GM12878 (cell line): ENCODE measurements around the gene RDH16. TPM values are rescaled to one million over a fixed set of nuclear protein-coding genes. Genes with fewer than 3 reads are reported as not detected.

ENCODE experiments used
- ATAC-seq: fragments of 200-7000 bp; cut with Tn5 transposase; 3 replicates; pipeline ENCODE4 v1.9.1; 2020; ENCODE audit warnings: mild to moderate bottlenecking, moderate library complexity
- BruUV-seq: library from RNA; stranded (reverse); fragments of 400-500 nt; replicated peaks from 2 replicates; lab custom pipeline; 2021; lab: Mats Ljungman, UMichigan
- CTCF ChIA-PET: fragments of 300-600 bp; sonication (Branson Sonifier 250); formaldehyde crosslinking; extraction: SDS; loops from one replicate; lab custom pipeline; 2021; ENCODE audit warnings: inconsistent platforms; lab: Yijun Ruan, JAX
- POLR2A ChIA-PET: fragments of 350-600 bp; formaldehyde crosslinking; extraction: SDS; loops from one replicate; lab custom pipeline; 2021; ENCODE audit warnings: inconsistent platforms; lab: Charles Lee
- RAD21 ChIA-PET: fragments of 300-600 bp; sonication (Branson Sonifier 250); formaldehyde crosslinking; loops from one replicate; lab custom pipeline; 2023; ENCODE audit warnings: antibody characterized with exemption; ENCODE audit not compliant: unreplicated experiment; lab: Charles Lee
- SMC1A ChIA-PET: fragments of 300-600 bp; sonication (Branson Sonifier 250); formaldehyde crosslinking; loops from one replicate; lab custom pipeline; 2023; ENCODE audit not compliant: unreplicated experiment, uncharacterized antibody; lab: Charles Lee
- DNase-seq: peaks from one replicate; pipeline ENCODE4 v3.0.0-alpha.2; 2011; ENCODE audit warnings: low read depth, low spot score
- FAIRE-seq: peaks from 3 replicates; lab custom pipeline; 2011; peaks lifted over from hg19 to GRCh38; lab: Jason Lieb, UNC
- H2AFZ ChIP-seq: 2 replicates; pipeline ENCODE4 v1.6.0; 2011; ENCODE audit warnings: low read depth, low read length, control low read depth; ENCODE audit not compliant: control insufficient read depth
- H3K27ac ChIP-seq: 2 replicates; pipeline ENCODE4 v1.5.1; 2011; ENCODE audit warnings: control low read depth; ENCODE audit not compliant: control insufficient read depth, insufficient read depth
- H3K27me3 ChIP-seq, 2 experiments: replicated peaks in 1 of 2; 2 replicates each; pipeline versions ENCODE4 v1.6.0 to v1.6.1; 2011; ENCODE audit warnings: low read length in 1 of 2; ENCODE audit not compliant: control insufficient read depth in 2 of 2, insufficient read depth in 2 of 2
- H3K36me3 ChIP-seq, 2 experiments: 2 replicates each; pipeline ENCODE4 v1.5.1; 2011; ENCODE audit warnings: low read length in 1 of 2; ENCODE audit not compliant: control insufficient read depth in 2 of 2, insufficient read depth in 2 of 2
- H3K4me1 ChIP-seq: 2 replicates; pipeline ENCODE4 v1.6.1; 2011; ENCODE audit warnings: mild to moderate bottlenecking, low read length, moderate library complexity, mixed read lengths; ENCODE audit not compliant: control insufficient read depth, insufficient read depth
- H3K4me2 ChIP-seq: 2 replicates; pipeline ENCODE4 v1.6.0; 2011; ENCODE audit warnings: control low read depth; ENCODE audit not compliant: control insufficient read depth, insufficient read depth
- H3K4me3 ChIP-seq: fragments of 200-600 bp; sonication (generic); 2 replicates; pipeline ENCODE4 v1.5.1; 2016
- H3K79me2 ChIP-seq: 2 replicates; pipeline ENCODE4 v1.6.0; 2011; ENCODE audit warnings: low read length; ENCODE audit not compliant: control insufficient read depth, insufficient read depth
- H3K9ac ChIP-seq: 2 replicates; pipeline ENCODE4 v1.8.0; 2011; ENCODE audit warnings: low read length, control low read depth, mixed read lengths; ENCODE audit not compliant: control insufficient read depth, insufficient read depth
- H3K9me3 ChIP-seq: replicated peaks from 3 replicates; pipeline ENCODE4 v1.5.1; 2011; ENCODE audit warnings: mild to moderate bottlenecking, low read length; ENCODE audit not compliant: control insufficient read depth, insufficient read depth
- H4K20me1 ChIP-seq: 2 replicates; pipeline ENCODE4 v1.6.0; 2011; ENCODE audit not compliant: control insufficient read depth, insufficient read depth
- ATF7 ChIP-seq: fragments of 450-650 bp; IDR thresholded peaks from 2 replicates; pipeline ENCODE4 v1.6.1; 2016; ENCODE audit warnings: low read depth, mild to moderate bottlenecking
- BMI1 ChIP-seq: fragments of 450-650 bp; IDR thresholded peaks from 2 replicates; pipeline ENCODE4 v1.6.1; 2016; ENCODE audit warnings: mild to moderate bottlenecking, moderate library complexity, borderline replicate concordance
- CBX3 ChIP-seq: fragments of 200-600 bp; sonication (generic); IDR thresholded peaks from 2 replicates; pipeline ENCODE4 v1.6.1; 2016; ENCODE audit warnings: low read depth, borderline replicate concordance
- E4F1 ChIP-seq: fragments of 450-650 bp; IDR thresholded peaks from 2 replicates; pipeline ENCODE4 v1.6.1; 2018; ENCODE audit warnings: borderline replicate concordance, mild to moderate bottlenecking; ENCODE audit not compliant: partially characterized antibody
- ELK1 ChIP-seq: IDR thresholded peaks from 2 replicates; pipeline ENCODE4 v1.6.1; 2012; ENCODE audit warnings: low read depth, low read length, improper control_type of control experiment
- GATAD2B ChIP-seq: fragments of 450-650 bp; conservative IDR thresholded peaks from 2 replicates; pipeline ENCODE4 v1.6.1; 2017; ENCODE audit warnings: low read depth, mild to moderate bottlenecking, moderate library complexity
- HCFC1 ChIP-seq: fragments of 150-350 bp; IDR thresholded peaks from 2 replicates; pipeline ENCODE4 v1.6.1; 2014; ENCODE audit warnings: low read length
- HDAC2 ChIP-seq: fragments of 200-600 bp; sonication (generic); IDR thresholded peaks from 2 replicates; pipeline ENCODE4 v1.6.1; 2017
- MEF2B ChIP-seq: fragments of 450-650 bp; IDR thresholded peaks from 2 replicates; pipeline ENCODE4 v1.6.1; 2018; ENCODE audit warnings: mild to moderate bottlenecking, moderate library complexity; ENCODE audit not compliant: partially characterized antibody, poor library complexity, severe bottlenecking
- NFYB ChIP-seq: IDR thresholded peaks from 2 replicates; pipeline ENCODE4 v1.6.1; 2011; ENCODE audit warnings: low read depth, mild to moderate bottlenecking, low read length, improper control_type of control experiment, moderate library complexity; ENCODE audit not compliant: insufficient read depth
- PBX3 ChIP-seq: IDR thresholded peaks from 2 replicates; pipeline ENCODE4 v1.6.1; 2011; ENCODE audit warnings: mild to moderate bottlenecking, low read depth, low read length, moderate library complexity; ENCODE audit not compliant: insufficient replicate concordance
- RUNX3 ChIP-seq: IDR thresholded peaks from 2 replicates; pipeline ENCODE4 v1.6.1; 2012; ENCODE audit warnings: low read length, inconsistent platforms
- SMAD1 ChIP-seq: fragments of 450-650 bp; IDR thresholded peaks from 2 replicates; pipeline ENCODE4 v1.6.1; 2018; ENCODE audit warnings: mild to moderate bottlenecking, low read depth; ENCODE audit not compliant: partially characterized antibody
- YBX1 ChIP-seq: fragments of 450-650 bp; IDR thresholded peaks from 2 replicates; pipeline ENCODE4 v1.6.1; 2016; ENCODE audit warnings: antibody characterized with exemption
- YY1 ChIP-seq: IDR thresholded peaks from 2 replicates; pipeline ENCODE4 v1.6.1; 2011; ENCODE audit warnings: low read depth, mild to moderate bottlenecking, low read length
- ZNF217 ChIP-seq: fragments of 450-650 bp; IDR thresholded peaks from 2 replicates; pipeline ENCODE4 v1.6.1; 2017; ENCODE audit warnings: antibody characterized with exemption, mild to moderate bottlenecking
- ZSCAN29 ChIP-seq: fragments of 450-650 bp; IDR thresholded peaks from 2 replicates; pipeline ENCODE4 v1.6.1; 2017; ENCODE audit warnings: mild to moderate bottlenecking, moderate library complexity
- WGBS: methylation state at CpG from one replicate; pipeline ENCODE4 v1.1.6; 2016; ENCODE audit warnings: low lambda C conversion rate; ENCODE audit not compliant: insufficient replicate concordance, insufficient coverage; ENCODE audit errors: missing lambda C conversion rate; 5-methylcytosine and 5-hydroxymethylcytosine counted together
- in situ Hi-C: fragments of 300-500 bp; cut with MboI; formaldehyde crosslinking; loops from 9 replicates; pipeline ENCODE4 v1.14.3; 2018; ENCODE audit warnings: mixed read lengths
- intact Hi-C: fragments of 100-400 bp; cut with micrococcal nuclease; formaldehyde crosslinking; loops from one replicate; pipeline ENCODE4 v1.14.2; 2022; ENCODE audit not compliant: unreplicated experiment
- polyA plus RNA-seq, 11 experiments: library from polyadenylated mRNA; depleted of rRNA in 4 of 11; unstranded in 6 of 11; stranded (reverse) in 5 of 11; fragments of >200 nt; fragmentation: Nextera tagmentation in 4 of 11; fragmentation: Illumina TruSeq in 1 of 11; extraction: Ambion mirVana in 4 of 11; extraction: Trizol in 1 of 11; gene quantifications; 1 replicate in 1 of 11; 2 replicates in 10 of 11; pipeline versions ENCODE4 v1.2.1 to v1.2.3, GENCODE V29; 2011 to 2016; ENCODE audit warnings: inconsistent platforms in 2 of 11, missing spikeins in 2 of 11, low read depth in 1 of 11
- total RNA-seq, 4 experiments: library from RNA; depleted of rRNA in 3 of 4; stranded (reverse); fragments of >200 nt in 3 of 4; fragmentation: Illumina TruSeq in 1 of 4; extraction: Trizol in 1 of 4; gene quantifications; 2 replicates each; pipeline versions ENCODE4 v1.2.1 to v1.2.3, GENCODE V29; 2013 to 2021

The RDH16 gene
- total and polyA plus RNA-seq, 10 of the 15 experiments (the other 5 are each of a cell fraction or from before 2014, with no cell fraction given): 0.04 to 0.31 (median 0.06) TPM

DNA sequence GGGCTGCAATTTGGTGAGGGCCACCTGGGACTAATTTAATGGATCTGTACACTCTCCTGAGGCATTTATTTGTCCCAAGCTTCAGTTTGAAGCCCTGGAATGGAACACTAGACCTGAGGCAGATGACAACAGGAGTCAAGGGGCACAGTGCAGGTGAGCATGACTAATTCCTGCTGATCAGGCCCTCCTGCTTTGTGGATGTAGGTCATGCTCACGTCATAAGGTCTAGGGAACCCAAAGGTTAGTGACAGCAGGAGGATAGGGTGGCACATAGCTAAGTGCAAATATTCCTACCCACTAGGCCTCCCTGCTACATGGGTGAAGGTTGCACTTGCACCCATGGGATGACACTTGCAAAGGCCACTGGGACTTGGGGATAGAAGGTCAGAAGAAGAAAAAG lies 54.0 kb downstream of the RDH16 start:
- ATAC-seq (no peak), DNase-seq (no peak), FAIRE-seq (no peak)
- H3K9me3 ChIP-seq: peaks cover 9% of the 10 kb centered on the region; the same call in 1 of the 3 replicates
- in situ Hi-C loops: no loop called here
- no peak overlapping the region for H3K4me2 ChIP-seq
- no peaks in the 10 kb centered on the region for H4K20me1 ChIP-seq
- ChIA-PET CTCF (no interaction called here), SMC1A (no interaction called here), POLR2A (no interaction called here), RAD21 (no interaction called here)
- H3K4me3 ChIP-seq: no peak overlapping the region
- TF ChIP-seq MEF2B: no peak
- no peak for TF ChIP-seq HCFC1
- TF ChIP-seq GATAD2B: no peak
- no peak for TF ChIP-seq E4F1
- no peak for TF ChIP-seq YBX1
- TF ChIP-seq HDAC2: no peak
- TF ChIP-seq ELK1: no peak
- no peak for TF ChIP-seq SMAD1
- TF ChIP-seq CBX3: no peak
- TF ChIP-seq BMI1: no peak
- no peak for TF ChIP-seq ZNF217
- no peak for TF ChIP-seq ATF7
- no peak for TF ChIP-seq RUNX3
- no peak for TF ChIP-seq PBX3
- no peak for TF ChIP-seq ZSCAN29
- no peak for TF ChIP-seq YY1
- TF ChIP-seq NFYB: no peak
- WGBS: 0% methylated on average over 1 of the region's 1 CpG
- H3K36me3 ChIP-seq: no peaks in the 10 kb centered on the region
- no TSS peak for BruUV-seq
- intact Hi-C loops: no loop called here
- H3K9ac ChIP-seq: no peak overlapping the region
- H3K4me1 ChIP-seq: no peaks in the 10 kb centered on the region
- no peaks in the 10 kb centered on the region for H3K27me3 ChIP-seq
- H3K79me2 ChIP-seq: no peaks in the 10 kb centered on the region
- H2AFZ ChIP-seq: no peak overlapping the region
- no peak overlapping the region for H3K27ac ChIP-seq
